Breast epithelium (tissue), 3 donors: ENCODE data around the gene PCP2.

Experiments
- CTCF ChIP-seq, 3 donors: fragments of 450-650 bp; IDR thresholded peaks; one replicate each; pipeline ENCODE4 v1.5.1; 2016 to 2017; ENCODE audit warnings: antibody characterized with exemption in 3 of 3, mild to moderate bottlenecking in 3 of 3, moderate library complexity in 3 of 3
- POLR2A ChIP-seq: fragments of 450-650 bp; IDR thresholded peaks from one replicate; pipeline ENCODE4 v1.6.1; 2016; ENCODE audit warnings: antibody characterized with exemption, mild to moderate bottlenecking, moderate library complexity

- TF ChIP-seq POLR2A (no peak), CTCF (IDR thresholded peaks at IDR 0.05) (no peak)
Measured at GRCh38 chr19:7640803-7641202, 7.3 kb upstream of the PCP2 start.
